ENCODE results near the gene DTX3.
"Not testable (repeated sequence)": the region's sequence is repeated elsewhere in the genome, so short reads cannot be mapped to it uniquely, and the experiment has no call there.

DTX3 gene

DNA sequence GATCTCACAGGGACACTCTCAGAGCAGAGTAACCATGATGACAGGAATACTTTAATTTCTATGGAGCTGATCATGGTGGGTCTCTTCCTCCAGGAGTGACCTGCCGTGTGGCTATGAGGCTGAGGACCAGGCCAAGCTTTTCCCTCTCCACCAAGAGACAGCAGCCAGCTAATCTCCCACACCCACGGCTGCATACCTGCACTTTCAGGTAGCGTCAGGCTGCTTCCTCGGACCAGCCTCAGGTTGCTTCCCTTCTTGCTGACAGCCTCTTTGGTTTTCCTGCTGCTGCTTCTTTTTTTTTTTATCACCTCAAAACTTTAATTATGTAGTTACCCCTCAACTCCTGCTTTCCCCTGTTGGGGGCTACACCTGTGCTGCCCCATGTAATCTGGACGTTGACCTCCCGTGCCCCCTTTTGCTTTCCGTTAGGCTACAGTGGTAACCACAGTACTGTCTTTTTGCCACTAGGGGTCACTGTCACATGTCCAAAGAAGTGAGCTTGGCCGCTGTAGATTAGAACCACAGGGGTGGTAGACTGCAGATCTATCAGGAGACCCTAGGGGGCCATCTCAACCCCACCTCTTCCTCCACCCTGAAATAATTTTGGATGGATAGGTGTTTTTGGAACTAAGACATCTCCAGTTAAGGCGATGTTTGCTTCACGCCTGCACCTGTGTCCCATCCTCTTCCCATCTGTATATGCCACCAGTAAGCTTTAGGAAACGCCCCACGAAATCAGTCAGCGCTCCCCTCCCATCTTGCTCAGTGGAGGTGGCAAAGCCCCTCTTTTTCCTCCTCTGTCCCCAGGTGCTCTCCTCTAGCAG is 21.4 kb upstream of the DTX3 start:
- DNase-seq (ENCODE audit: low read depth in 2 of 2) = peak; percentile 24 to 64

- no peak for DNase-seq (ENCODE audit: low read depth in 2 of 2)
These were observed 20.6 kb upstream of the DTX3 start for GRCh38 chr12:57584050-57584449.

GRCh38 chr12:57584690-57585089 is 19.9 kb upstream of the DTX3 start:
- no peak for DNase-seq (ENCODE audit: low read depth in 2 of 2)

DNA sequence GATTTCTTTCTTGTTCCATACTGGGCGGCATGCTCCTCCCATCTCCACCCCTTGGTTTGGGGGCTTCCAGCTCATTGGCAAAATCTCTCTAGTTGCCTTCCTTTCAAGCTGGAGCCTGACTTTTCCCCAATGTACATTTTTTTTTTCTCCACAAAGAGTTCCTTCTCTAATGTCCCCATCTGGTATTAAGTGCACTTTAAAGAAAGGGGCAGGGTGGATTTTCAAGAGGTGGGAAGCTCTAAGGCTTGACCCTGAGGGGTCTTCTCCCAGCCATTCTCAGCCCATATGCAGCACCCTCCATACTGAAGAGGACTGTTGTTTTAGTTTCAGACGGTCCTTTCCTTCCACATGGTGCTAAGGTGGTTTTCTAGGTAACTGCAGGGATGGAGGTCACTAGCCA is 19.5 kb upstream of the DTX3 start:
- no peak for DNase-seq (ENCODE audit: low read depth in 2 of 2)

DNA sequence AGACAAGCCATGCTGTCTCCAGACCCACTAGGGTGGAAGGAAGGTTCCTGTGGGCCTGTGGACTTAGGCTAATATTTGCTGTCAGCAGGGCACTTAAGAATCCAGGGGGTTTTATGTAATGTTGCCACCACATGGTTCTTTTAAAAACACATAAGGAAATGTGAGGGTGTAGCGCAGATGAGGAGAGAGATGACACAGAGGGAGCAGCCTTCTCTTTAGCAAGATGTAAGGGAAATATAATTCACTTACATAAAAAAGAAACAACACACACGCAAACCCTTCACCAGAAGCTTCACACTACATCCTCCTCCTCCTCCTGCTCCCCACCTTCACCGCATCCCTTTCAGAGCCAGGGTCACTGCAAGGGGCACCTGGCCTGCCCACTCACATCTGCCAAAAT is 18.5 kb upstream of the DTX3 start:
- no peak for DNase-seq (ENCODE audit: low read depth in 2 of 2)

DNA sequence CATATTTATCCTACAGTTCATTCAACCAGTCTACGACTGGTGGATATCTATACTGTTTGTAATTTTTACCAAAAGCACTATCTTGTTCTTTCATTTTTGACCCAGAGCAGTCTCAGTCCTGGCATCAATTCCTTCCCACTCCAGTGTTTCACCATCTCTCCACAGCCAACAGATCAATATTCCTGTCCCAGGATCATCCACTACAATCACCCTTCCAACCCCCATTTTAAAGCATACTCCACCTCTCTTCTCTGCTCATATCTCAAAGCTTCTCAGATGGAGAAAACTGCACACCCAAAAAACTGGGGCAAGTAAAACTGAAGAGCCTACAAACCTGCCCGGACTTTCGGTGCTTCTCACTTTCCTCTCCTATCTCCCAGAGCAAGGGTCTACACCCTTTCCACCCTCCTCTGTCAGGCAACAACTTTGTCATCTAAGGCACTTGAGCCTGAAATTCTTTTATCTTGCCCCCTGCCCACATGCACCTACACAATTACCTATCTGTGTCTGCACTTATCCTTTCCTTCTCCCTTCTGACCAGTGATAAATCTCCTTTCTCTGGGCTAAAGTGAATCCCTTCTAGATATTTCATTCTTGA is 17.7 kb upstream of the DTX3 start:
- no peak for DNase-seq (ENCODE audit: low read depth in 2 of 2)

DNA sequence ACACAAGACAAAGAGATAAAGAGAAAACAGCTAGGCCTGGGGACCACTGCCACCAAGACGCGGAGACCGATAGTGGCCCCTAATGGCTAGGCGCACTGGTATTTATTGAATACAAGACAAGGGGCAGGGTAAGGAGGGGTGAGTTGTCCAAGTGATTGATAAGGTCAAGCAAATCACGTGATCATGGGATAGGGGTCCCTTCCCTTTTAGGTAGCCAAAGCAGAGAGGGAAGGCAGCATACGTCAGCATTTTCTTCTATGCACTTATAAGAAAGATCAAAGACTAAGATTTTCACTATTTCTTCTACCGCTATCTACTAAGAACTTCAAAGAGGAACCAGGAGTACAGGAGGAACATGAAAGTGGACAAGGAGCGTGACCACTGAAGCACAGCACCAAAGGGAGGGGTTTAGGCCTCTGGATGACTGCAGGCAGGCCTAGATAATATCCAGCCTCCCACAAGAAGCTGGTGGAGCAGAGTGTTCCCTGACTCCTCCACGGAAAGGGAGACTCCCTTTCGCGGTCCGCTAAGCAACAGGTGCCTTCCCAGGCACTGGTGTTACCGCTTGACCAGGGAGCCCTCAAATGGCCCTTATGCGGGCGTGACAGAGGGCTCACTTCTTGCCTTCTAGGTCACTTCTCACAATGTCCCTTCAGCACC is 15.5 kb upstream of the DTX3 start:
- not testable (repeated sequence) for DNase-seq (ENCODE audit: low read depth in 2 of 2)

DNA sequence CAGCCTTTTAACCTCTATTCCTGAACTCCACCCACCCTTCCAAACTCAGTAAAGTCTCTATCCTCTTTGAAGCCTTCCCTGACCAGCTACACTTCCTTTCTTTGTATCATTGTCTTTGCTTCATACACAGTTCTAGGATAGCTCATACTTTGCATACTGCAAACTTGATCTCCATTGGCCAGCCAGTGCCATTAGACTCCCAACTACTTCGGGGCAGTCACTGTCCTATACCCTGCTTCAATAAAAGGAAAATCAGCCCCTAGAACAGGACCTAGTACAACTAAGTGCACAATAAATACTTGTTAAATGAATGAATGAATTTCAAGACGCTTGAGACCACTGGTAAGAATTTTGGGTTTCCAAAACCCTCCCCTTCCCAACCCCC is 14.2 kb upstream of the DTX3 start:
- no peak for DNase-seq (ENCODE audit: low read depth in 2 of 2)

- DNase-seq (ENCODE audit: low read depth in 2 of 2) = peak; percentile 57 to 66
These were observed 13.5 kb upstream of the DTX3 start, which contains the start of gene PIP4K2C for GRCh38 chr12:57590864-57591781. TSS of gene PIP4K2C (plus strand) at chr12:57591192. CDS start at chr12:57591290, 98 bp downstream.

- no peak for DNase-seq (ENCODE audit: low read depth in 2 of 2)
These were observed 12.8 kb upstream of the DTX3 start for GRCh38 chr12:57591782-57592325.

GRCh38 chr12:57592551-57593165 is 12.0 kb upstream of the DTX3 start:
- DNase-seq (ENCODE audit: low read depth in 2 of 2) = no peak

- DNase-seq (ENCODE audit: low read depth in 2 of 2) = no peak
These were observed 11.4 kb upstream of the DTX3 start for GRCh38 chr12:57593187-57593586.

GRCh38 chr12:57600395-57600794 is 4.2 kb upstream of the DTX3 start:
- DNase-seq (ENCODE audit: low read depth in 2 of 2) = no peak

DNA sequence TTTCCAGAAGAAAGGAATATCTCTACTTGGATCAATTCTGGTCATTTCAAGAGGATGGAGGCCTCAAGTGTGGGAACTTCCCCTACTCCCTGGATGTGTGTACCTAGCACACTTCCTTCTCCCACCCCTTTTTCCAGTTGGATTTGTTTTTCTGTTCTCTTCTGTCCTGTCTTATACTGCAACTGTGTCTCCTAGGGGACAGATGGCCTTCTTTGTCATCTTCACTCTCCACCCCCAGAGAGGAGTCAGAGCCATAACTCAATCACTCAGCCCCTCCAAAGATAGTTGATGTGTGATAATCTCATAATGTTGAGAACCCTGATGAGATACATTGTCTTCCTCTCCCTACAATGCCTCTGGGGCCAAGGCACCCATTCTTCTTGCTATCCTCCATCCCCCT is 2.1 kb upstream of the DTX3 start:
- no peak for DNase-seq (ENCODE audit: low read depth in 2 of 2)

GRCh38 chr12:57603324-57603723 is 1.3 kb upstream of the DTX3 start:
- DNase-seq (ENCODE audit: low read depth in 2 of 2) = no peak

GRCh38 chr12:57603815-57604453 is 690 bp upstream of the DTX3 start:
- no peak for DNase-seq (ENCODE audit: low read depth in 2 of 2)

DNA sequence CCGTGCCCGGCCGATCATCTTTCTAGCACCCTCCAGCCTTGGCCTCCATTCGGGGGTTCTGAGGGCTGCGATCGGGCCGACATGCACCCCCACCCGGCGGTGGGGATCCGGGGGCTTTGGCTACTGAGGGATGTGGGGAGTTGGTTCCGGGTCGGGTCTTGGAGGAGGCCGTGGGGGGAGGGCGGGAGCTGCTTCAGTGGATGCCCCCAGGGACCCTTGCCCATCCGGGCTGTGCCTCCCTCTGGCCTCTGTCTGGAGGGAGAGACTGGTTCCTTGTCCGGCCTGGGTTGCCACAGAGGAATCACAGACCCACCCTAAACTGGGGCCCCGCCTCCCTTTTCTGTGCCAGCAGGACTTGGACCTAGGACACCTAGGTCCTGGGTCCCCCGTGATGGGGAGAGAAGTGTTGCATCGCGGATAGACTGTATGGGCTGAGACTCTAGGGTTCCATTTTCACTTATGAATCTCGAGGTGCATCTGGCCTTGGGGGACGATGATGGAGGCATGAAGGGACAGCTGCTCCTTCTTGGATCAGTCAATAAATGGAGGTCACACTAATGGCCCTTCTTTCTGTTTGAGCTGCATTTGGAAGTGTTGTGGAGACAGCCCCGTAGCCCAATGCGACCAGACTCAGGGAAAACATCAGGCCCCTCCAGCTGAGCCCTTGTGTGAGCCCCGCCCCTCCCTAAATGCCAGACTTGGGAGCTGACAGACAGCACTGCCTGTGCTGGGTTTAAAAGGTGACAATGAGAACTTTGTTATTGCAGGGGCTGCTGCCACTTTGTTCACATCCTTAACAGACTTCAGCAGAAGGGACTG is 577 bp downstream of the DTX3 start:
- DNase-seq (ENCODE audit: low read depth in 2 of 2) = no peak

DNA sequence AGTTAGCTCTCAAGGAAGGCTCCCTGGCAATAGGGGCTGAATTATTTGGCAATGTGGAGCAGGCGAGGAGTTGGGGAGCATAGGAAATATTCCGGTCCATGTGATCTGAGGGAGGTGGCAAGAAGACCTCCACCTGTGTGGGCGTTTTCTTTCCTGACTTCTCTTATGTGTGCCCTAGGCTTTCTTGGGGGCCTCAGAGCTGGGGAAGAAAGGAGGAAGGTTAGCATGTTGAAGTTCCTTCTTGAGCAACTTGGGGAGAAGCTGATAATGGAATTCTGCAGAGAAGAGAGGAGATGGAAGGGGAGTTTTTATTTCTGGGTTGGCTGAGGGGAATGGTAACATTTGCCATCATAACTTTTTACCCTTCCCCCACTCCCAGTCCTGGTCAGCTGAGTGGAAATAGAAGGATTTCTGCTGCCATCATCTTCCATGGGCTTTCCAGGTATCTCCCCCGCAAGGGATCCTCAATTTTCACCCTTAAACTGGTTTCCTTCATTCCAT is 1.2 kb downstream of the DTX3 start:
- no peak for DNase-seq (ENCODE audit: low read depth in 2 of 2)

DNA sequence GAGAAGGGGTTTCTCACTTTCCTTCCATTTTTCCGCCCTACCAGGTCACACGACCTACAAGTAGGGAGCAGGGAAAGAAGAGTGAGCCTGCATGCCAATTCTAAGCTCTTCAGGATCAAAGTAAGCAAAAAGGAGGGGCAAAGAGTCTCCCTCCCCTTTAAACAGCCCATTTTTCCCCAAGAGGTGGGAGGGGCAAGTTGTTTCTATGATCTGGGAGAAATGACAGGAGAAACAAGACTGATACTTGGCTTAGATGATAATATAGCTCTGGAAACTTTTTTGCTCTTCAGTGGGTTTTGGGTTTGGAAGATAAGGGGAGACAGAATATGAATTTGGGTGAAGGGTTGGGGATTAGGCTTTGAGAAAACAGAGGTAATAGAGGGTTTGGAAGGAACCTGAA is 1.8 kb downstream of the DTX3 start:
- no peak for DNase-seq (ENCODE audit: low read depth in 2 of 2)

DNA sequence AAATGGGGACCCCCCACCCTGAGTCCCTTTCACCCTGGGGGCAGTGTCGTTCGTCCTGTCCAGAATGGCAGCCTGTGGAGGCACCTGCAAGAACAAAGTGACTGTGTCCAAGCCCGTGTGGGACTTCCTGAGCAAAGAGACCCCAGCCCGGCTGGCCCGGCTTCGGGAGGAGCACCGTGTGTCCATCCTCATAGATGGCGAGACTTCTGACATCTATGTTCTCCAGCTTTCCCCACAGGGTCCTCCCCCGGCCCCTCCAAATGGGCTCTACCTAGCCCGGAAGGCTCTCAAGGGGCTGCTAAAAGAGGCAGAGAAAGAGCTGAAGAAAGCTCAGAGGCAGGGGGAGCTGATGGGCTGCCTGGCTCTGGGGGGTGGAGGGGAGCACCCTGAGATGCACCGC is 2.2 kb downstream of the DTX3 start:
- DNase-seq (ENCODE audit: low read depth in 2 of 2) = no peak
